GM10847 (cell line): ENCODE results near the gene IRX5.

Source experiments
- POLR2A ChIP-seq: IDR thresholded peaks from 2 replicates; pipeline ENCODE4 v1.6.1; 2011; ENCODE audit not compliant: insufficient read length; ENCODE audit errors: extremely low read depth

IRX5 gene

DNA sequence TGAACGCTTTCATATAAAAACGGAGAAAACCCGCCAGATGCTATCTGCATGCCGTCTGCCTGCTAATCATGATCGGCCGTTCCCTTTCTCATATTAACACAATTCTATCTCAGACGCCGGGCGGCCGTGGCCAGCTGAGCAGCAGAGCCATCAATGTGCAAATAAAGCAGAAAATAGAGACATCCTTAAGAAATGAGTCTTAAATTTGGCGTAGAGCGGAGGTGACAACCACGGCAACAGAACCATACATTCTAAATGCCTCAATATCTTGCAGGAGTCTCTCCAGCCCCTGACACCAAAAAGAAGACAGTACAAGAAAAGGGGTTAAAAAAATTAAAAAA lies 2.7 kb upstream of the IRX5 start:
- TF ChIP-seq POLR2A: no peak

DNA sequence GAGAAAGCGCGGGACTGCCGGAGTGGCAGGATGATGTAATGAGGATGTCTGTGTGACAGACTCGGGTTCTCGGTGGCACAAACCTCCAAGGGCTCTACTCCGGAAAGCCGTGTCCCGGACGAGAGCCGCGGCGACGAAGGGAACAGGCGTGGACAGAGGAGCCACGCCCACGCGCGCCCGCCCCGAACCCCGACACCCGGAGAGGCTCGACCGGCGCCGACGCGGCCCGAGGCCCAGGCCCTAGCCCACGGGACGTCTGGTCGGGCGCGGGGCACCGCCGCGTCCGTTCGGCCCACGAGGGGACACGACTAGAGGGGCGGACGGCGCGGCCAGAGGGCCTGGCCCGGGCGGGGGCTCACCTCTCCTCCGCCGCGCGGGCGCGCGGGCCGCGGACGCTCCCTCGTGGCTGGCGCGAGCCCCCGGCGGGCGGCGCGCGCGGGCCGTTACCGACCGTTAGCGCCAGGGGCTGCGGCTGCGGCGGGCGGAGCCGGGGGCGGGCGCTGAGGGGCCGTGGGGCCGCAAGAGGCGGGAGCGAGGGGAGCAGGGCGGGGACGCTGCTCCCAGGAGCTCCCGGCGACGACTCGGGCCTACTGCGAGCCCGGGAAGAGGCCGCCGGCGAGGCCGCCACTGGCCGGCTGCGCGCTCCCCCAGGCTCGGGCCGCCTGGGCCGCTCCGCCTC lies 2.1 kb upstream of the IRX5 start:
- no peak for TF ChIP-seq POLR2A

DNA sequence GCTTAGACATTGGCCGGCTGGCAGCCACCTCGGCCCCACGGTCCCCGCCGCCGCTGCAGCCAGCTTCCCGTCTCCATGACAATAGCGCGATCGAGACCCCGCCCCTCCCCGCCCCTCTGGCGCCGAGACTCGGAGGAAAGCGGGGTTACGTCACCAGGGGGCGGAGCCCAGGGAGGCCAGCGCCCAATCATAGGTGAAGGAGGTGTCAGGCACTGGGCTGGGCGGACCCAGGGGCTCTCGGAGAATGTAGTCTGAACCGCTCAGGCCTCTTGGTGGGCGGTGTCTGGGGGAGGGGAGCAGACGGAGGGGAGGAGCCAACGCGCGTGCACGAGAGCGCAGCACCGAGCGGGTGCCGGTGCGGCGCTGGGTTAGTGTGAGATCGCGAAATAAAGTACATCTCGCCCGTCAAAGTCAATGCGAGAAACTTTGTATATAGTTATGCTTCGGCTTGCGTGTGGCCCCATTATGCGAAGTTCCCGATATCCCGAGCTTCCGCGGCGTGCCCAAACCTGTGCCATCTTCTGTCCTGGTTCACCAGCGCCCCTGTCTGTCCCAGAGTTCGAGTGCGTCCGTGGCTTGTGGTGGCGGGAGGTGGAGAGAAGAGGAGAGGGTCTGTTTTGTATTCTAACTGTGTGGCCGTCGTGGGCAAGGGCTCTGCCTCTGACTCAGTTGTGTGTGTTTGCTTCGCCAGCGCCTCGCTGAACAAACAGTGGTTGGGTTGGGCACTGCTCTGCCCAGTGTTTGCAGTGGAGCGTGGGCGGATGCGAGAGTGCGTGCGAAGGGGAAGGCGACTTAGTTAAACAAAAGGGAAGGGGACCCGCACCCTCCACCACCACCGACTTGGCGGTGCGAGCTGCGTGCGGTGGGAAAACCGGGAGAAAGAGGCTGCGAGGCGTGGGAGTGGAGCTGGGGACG lies 1.3 kb upstream of the IRX5 start:
- no peak for TF ChIP-seq POLR2A

DNA sequence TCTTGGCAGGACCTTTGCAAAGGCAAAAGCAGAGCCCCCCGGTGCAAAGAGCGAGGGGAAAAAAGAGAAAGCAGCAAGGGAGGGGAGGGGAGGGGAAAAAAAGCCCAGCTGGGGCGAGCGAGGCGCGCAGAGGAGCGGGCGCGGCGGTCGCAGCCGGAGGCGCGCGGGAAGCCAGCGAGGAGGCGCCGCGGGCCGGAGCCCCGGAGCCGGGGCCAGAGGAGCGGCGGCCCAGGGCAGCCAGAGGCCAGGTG lies 129 bp downstream of the IRX5 start:
- no peak for TF ChIP-seq POLR2A

DNA sequence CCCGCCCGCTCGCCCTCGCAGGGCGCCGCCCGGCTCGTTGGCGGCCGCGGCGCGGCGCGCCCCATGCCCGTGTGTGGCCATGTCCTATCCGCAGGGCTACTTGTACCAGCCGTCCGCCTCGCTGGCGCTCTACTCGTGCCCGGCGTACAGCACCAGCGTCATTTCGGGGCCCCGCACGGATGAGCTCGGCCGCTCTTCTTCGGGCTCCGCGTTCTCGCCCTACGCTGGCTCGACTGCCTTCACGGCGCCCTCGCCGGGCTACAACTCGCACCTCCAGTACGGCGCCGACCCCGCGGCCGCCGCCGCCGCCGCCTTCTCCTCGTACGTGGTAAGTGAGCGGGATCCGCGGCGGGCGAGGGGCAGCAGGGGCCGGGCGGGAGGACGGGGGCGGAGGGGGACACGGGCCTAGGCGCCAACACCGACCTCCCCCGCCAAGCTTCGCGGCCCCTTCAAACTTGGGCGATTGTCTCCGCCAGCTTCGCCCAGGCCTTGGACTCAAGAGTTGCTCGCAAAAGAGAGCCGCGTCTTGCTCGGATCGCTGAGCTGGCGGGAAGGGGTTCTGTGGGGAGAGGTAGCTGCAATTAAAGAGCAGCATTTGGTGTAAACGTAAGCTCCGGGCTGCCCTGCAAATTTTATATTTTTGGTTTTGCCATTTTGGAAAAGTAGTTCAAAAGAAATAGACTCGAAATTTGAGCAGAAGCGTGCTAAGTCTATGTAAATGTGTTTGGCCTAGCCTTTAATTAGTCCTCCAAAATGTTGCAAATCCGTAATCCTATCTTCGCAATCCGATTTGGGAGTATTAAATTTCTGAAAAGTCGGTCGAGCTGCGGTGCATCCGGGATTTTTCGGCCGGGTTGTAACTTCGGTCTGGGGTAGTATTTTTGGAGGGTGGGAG lies 702 bp downstream of the IRX5 start:
- no peak for TF ChIP-seq POLR2A

DNA sequence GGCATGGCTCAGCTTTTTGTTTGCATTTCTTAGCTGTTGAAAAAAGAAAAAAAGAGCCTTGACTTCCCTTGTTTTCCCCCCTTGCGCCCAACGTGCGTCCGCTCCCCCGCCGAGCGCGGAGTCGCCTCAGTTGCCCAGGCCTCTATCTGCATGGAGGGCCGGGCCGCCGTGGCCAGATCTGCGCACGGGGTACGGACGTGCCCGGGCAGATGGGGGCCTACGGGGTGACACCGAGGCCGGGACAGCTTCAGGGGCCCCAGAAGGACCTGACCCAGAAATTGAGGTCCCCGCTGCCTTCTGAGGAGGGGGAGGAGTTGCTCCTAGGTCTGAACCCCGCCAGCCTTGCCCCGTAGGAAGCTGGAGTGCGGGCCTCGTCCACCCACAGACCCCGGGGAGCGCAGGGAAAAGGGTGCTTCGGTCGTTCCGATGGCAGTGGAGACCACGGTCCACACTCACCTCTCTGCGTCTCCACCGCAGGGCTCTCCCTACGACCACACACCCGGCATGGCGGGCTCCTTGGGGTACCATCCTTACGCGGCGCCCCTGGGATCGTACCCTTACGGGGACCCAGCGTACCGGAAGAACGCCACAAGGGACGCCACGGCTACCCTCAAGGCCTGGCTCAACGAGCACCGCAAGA lies 1.5 kb downstream of the IRX5 start:
- TF ChIP-seq POLR2A: no peak

DNA sequence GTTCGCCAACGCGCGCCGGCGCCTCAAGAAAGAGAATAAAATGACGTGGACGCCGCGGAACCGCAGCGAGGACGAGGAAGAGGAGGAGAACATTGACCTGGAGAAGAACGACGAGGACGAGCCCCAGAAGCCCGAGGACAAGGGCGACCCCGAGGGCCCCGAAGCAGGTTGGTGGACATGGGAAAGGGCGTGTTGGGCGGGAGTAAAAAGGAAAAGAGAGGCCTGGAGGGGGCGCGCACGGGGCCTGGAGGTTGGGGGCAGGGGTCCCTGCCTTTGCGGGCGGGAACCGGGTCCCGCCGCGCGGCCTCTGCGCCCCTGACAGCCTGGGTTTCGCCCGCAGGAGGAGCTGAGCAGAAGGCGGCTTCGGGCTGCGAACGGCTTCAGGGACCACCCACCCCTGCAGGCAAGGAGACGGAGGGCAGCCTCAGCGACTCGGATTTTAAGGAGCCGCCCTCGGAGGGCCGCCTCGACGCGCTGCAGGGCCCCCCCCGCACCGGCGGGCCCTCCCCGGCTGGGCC lies 2.1 kb downstream of the IRX5 start:
- no peak for TF ChIP-seq POLR2A

DNA sequence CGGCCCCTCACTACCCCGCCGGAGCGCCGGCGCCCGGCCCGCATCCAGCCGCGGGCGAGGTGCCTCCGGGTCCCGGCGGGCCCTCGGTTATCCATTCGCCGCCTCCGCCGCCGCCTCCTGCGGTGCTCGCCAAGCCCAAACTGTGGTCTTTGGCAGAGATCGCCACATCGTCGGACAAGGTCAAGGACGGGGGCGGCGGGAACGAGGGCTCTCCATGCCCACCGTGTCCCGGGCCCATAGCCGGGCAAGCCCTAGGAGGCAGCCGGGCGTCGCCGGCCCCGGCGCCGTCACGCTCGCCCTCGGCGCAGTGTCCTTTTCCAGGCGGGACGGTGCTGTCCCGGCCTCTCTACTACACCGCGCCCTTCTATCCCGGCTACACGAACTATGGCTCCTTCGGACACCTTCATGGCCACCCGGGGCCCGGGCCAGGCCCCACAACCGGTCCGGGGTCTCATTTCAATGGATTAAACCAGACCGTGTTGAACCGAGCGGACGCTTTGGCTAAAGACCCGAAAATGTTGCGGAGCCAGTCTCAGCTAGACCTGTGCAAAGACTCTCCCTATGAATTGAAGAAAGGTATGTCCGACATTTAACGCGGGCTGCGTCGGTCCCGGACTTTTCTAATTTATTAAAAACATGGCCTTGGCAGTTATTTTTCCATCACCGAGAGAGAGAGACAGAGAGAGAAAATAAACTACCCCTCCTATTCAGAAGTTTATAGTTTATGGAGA lies 2.8 kb downstream of the IRX5 start:
- no peak for TF ChIP-seq POLR2A

DNA sequence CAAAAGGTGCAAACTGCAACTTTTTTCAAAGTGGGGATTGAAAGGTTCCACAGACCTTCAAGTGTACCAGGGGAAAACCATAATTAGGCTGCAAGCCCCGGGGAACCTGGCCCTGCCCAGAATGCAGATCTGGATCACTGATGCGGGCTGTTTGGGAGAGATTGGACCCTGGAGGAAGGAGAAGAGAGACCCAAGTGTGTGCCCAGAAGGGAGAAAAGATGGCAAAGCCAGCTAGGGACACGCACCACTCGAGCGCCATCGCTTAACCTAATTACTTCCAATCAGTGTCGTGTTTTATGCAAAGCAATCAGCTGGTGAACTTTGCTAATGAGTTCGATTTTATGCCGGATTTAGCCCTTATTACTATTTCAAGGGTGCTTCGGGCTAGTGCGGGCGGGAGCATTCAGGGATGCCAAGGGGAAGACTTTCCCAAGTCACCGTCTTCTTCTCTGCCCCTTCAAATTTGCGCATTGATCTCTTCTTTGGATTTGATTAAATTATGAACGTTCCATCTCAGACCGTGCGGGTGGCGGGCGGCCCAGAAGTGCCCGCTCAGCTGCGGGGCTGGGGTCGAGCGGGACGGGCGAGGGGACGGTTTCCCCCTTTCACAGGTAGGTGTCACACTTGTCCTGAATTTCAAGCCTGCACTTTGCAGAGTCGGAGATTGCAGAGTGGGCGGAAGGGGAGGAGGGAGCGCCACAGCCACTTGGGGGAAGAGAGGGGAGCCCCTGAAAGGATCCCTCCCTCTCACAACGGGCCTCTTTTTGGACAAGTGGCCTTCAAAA lies 4.0 kb downstream of the IRX5 start:
- no peak for TF ChIP-seq POLR2A

DNA sequence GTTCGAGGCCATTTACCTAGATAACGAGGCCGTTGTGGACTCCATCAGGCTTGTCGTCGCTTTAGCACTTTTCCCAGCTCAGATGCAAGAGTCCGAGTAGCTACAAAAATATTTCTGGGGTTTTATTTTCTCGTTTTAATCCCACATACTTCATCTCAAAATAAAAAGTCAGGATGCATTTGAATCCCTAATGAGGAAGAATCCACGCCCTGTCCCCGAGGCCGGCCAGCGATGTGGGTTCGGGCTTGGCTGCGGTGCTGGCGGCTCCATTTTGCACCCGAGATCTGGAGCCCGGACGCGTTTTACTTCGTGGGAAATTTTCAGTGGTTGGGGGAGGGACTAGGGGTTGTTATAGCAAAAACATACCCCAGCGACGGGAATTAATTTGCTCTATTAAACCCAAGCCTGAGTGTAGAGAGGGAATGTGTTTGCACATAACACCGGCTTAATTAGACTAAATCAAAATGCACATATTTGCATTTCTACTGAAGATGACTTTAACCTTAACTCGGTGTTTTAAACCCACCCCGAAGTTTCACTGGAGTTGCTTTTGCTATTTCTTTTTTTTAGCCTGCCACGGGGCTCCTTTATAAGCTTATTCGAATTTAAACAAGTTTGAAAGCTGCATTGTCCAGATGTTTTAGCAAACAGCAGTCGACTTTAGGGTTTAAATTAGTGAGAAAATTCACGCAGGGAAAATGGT lies 4.8 kb downstream of the IRX5 start:
- no peak for TF ChIP-seq POLR2A

DNA sequence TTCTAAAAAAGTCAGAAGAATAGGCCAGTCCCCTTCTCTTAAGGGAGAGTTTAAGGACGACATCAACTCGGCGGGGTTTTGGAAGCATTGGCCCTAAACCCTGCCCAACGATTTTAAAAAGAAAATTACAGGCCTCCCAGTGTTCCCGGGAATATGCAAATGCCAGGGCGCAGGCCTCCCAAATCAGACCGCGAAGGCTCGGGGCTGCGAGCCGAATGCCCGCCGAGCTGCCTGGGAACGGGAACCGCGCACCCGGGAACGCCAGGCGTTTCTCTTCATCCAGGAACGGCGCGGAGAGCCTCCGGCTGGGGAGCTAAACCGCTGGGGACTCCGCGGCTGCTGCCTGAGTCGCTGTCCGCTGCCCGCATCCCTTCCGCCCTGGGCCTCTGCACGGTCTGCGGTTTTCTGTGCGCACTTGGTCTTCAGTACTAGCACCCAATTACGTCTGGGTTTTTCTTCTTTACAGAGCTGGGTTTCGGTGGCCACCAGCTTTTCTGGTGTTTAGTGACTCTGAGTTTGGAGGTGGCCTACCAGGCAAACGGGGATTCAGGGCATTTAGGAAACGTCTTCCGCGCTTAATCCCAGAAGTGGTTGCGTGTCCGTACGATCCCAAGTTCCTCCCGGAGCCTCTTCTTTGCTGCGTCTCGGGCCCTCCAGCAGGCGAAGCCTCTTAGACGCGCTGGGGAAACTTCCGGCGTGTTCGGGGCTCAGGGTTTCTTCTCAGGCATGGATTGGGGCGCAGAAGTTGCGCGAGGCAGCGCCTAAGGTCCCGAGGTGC lies 5.7 kb downstream of the IRX5 start:
- TF ChIP-seq POLR2A: no peak

DNA sequence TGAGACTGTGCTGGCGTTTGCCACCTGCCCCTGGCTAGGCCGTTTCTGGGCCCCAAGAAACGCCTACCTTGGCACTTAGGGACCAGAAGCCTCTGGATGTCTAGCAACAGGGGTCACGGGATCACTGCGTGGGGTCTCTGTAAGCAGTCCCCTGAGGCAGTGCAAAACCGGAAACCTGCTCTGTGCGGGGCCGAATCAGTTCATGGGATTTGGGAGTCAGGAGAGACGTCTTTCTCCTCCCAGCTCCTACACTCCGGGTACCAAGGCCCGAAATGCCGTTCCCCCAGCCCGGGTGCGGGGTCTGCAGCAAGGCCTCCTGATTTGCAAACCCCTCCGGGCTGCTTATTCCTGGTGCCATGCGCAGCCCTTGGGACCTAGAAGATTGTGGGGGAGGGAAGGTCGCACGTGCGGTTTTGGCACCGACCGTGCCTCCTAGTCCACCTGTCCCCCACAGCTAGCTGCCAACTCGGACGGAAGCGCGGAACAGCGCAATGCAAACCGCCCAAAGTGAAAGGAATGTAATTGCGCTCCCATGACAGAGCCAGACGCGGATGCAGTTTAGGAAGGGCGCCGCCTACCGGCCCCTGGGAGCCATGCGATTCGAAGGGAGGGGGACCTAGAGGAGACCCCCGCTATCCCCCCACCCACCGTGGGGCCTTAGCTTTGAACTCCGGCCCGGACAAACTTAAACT lies 6.5 kb downstream of the IRX5 start:
- no peak for TF ChIP-seq POLR2A
